ENCODE data around the gene ADAM12. TPM values are rescaled to one million over a fixed set of nuclear protein-coding genes. Genes with fewer than 3 reads are reported as not detected.

Gene ADAM12
- total RNA-seq, 2 donors from 2014 or later, result 0.14 to 1.9 TPM

DNA sequence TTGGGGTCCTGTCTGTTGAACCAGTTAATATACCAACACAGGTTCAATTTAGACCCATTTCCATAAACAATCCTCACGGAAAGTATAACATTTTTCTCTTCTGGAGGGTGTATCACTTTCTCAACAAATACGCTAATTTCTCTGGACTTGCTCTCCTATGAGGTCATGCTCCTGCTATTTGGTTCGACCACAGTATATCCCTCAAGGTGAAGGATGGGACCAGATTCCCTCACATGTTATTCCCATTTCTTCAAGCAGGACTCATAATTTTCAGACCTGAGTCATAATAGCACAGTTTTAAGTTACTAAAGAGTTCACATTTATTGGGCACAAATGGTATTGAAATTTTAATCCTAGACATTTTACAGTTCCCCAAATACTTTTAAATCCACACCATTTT is 57.2 kb downstream of the ADAM12 start:
- Histone ChIP-seq H3K27ac (no peak overlapping the region), H3K9me3 (no peaks in the 10 kb centered on the region), H3K4me1 (replicated peaks) (no peaks in the 10 kb centered on the region), H3K4me3 (no peak overlapping the region), H3K36me3 (no peaks in the 10 kb centered on the region), H3K27me3 (replicated peaks; ENCODE audit: insufficient read depth) (no peaks in the 10 kb centered on the region)
- intact Hi-C loops (cut with DNase I), result no loop called here
- 92% methylated on average over 3 of the region's 3 CpGs for WGBS
- no peak for DNase-seq (ENCODE audit: low spot score)
- TF ChIP-seq POLR2AphosphoS5 (IDR thresholded peaks at IDR 0.05) (no peak), POLR2A (IDR thresholded peaks at IDR 0.05) (no peak)
- TF ChIP-seq, protein P1, sequence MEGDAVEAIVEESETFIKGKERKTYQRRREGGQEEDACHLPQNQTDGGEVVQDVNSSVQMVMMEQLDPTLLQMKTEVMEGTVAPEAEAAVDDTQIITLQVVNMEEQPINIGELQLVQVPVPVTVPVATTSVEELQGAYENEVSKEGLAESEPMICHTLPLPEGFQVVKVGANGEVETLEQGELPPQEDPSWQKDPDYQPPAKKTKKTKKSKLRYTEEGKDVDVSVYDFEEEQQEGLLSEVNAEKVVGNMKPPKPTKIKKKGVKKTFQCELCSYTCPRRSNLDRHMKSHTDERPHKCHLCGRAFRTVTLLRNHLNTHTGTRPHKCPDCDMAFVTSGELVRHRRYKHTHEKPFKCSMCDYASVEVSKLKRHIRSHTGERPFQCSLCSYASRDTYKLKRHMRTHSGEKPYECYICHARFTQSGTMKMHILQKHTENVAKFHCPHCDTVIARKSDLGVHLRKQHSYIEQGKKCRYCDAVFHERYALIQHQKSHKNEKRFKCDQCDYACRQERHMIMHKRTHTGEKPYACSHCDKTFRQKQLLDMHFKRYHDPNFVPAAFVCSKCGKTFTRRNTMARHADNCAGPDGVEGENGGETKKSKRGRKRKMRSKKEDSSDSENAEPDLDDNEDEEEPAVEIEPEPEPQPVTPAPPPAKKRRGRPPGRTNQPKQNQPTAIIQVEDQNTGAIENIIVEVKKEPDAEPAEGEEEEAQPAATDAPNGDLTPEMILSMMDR (IDR thresholded peaks at IDR 0.05), result no peak

DNA sequence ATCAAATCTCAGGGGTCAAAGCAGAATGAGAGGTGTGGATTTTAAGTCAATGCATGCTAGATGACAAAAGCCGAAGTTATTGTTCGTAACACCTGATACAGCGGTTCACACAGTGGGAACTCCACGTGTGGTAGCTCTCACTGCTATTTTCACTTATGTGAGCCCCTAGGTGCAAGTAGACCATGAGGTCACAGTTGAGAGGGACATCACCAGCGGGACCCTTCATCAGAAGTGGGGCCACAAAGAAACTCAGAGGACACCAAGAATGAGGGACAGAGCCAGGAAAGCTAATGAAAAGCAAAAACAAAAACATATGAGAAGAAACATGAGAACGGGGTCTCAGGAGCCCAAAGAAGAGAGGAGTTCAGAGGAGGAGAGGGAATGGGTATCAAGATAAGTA is 63.5 kb downstream of the ADAM12 start:
- 98% methylated on average over 6 of the region's 6 CpGs for WGBS

DNA sequence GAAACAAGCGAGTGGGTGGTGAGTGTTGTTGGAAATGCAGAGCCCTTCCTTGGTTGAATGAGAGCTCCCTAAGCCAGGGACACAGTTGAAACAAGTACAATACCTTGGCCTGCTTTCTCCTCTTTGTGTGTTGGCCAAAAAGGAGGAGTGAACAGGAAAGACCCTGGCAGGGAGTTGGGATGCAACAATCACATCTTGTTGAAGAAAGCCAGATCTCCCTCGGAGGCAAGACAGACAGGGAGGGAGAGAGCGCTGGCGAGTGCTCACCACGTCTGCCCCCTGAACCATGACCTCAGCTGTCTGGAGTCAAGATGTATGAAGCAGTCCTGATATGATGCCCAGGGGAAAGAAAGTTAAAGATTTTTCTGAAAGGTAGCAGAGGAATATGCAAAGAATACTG is 66.8 kb downstream of the ADAM12 start:
- intact Hi-C loops (cut with DNase I), result no loop called here
- Histone ChIP-seq H3K27me3 (replicated peaks; ENCODE audit: insufficient read depth) (no peaks in the 10 kb centered on the region), H3K36me3 (no peaks in the 10 kb centered on the region), H3K4me3 (no peak overlapping the region), H3K4me1 (replicated peaks) (no peaks in the 10 kb centered on the region), H3K27ac (no peak overlapping the region), H3K9me3 (no peaks in the 10 kb centered on the region)
- no peak for DNase-seq (ENCODE audit: low spot score)
- WGBS, result 52% methylated on average over 5 of the region's 5 CpGs
- TF ChIP-seq, protein P1 (IDR thresholded peaks at IDR 0.05), result no peak
- no peak for TF ChIP-seq POLR2A (IDR thresholded peaks at IDR 0.05)
- TF ChIP-seq POLR2AphosphoS5 (IDR thresholded peaks at IDR 0.05), result no peak

More for the DNA sequence above, 63.5 kb downstream of the ADAM12 start:
- no peak for TF ChIP-seq POLR2AphosphoS5 (IDR thresholded peaks at IDR 0.05)
- no peak for TF ChIP-seq POLR2A (IDR thresholded peaks at IDR 0.05)
- TF ChIP-seq, protein P1 (IDR thresholded peaks at IDR 0.05), result no peak
- Histone ChIP-seq H3K27ac (no peak overlapping the region), H3K36me3 (no peaks in the 10 kb centered on the region), H3K9me3 (no peaks in the 10 kb centered on the region), H3K4me3 (no peak overlapping the region), H3K4me1 (replicated peaks) (no peaks in the 10 kb centered on the region), H3K27me3 (replicated peaks; ENCODE audit: insufficient read depth) (no peaks in the 10 kb centered on the region)
- DNase-seq (ENCODE audit: low spot score), result no peak
- intact Hi-C loops (cut with DNase I), result no loop called here

DNA sequence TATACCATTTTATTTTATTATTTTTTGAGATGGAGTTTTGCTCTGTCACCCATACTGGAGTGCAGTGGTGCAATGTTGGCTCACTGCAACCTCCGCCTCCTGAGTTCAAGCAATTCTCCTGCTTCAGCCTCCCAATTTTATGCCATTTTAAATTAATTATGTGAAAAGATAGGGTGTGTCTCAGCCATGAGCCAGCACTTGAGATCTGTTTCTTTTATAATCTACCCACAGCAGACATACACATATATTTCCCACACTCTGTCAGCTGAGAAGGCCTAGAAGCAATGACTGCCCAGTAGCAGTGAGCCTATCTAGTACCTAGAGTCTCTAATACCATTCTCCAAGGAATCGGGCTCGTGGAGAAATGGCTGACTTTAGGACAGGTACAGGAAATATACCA is 70.5 kb downstream of the ADAM12 start:
- 94% methylated on average over 3 of the region's 3 CpGs for WGBS

More for the DNA sequence above, 70.5 kb downstream of the ADAM12 start:
- Histone ChIP-seq H3K9me3 (no peaks in the 10 kb centered on the region), H3K27me3 (replicated peaks; ENCODE audit: insufficient read depth) (no peaks in the 10 kb centered on the region), H3K4me1 (replicated peaks) (no peaks in the 10 kb centered on the region), H3K36me3 (no peaks in the 10 kb centered on the region), H3K4me3 (no peak overlapping the region), H3K27ac (no peak overlapping the region)
- TF ChIP-seq POLR2AphosphoS5 (IDR thresholded peaks at IDR 0.05), result no peak
- TF ChIP-seq, protein P1 (IDR thresholded peaks at IDR 0.05), result no peak
- no peak for TF ChIP-seq POLR2A (IDR thresholded peaks at IDR 0.05)
- no peak for DNase-seq (ENCODE audit: low spot score)
- intact Hi-C loops (cut with DNase I), result no loop called here

All from prostate gland (tissue), 2 donors.